IPS-20b (cell line): Measurements from ENCODE around the gene KCNJ12.
"Not testable (repeated sequence)": the region's sequence is repeated elsewhere in the genome, so short reads cannot be mapped to it uniquely, and the experiment has no call there.

Experiments used
- H3K27ac ChIP-seq: one replicate; pipeline ENCODE4 v1.5.1; 2013; ENCODE audit warnings: low read length
- H3K27me3 ChIP-seq: 2 replicates; pipeline ENCODE4 v1.6.1; 2013; ENCODE audit warnings: mild to moderate bottlenecking, low read length, inconsistent platforms; ENCODE audit not compliant: insufficient read depth
- H3K36me3 ChIP-seq: 2 replicates; pipeline ENCODE4 v1.6.1; 2013; ENCODE audit warnings: low read depth, mild to moderate bottlenecking, inconsistent platforms, low read length, moderate library complexity; ENCODE audit not compliant: insufficient read depth
- H3K4me1 ChIP-seq: 2 replicates; pipeline ENCODE4 v1.6.1; 2013; ENCODE audit warnings: mild to moderate bottlenecking, control low read depth, inconsistent platforms, low read length, moderate library complexity; ENCODE audit not compliant: insufficient read depth
- H3K4me3 ChIP-seq: 2 replicates; pipeline ENCODE4 v1.5.1; 2013; ENCODE audit warnings: mild to moderate bottlenecking, low read length, inconsistent platforms
- H3K9ac ChIP-seq: 2 replicates; pipeline ENCODE4 v1.6.1; 2013; ENCODE audit warnings: low read depth, mild to moderate bottlenecking, inconsistent platforms, low read length, moderate library complexity
- H3K9me3 ChIP-seq: 2 replicates; pipeline ENCODE4 v1.6.1; 2013; ENCODE audit warnings: mild to moderate bottlenecking, low read depth, low read length, inconsistent platforms; ENCODE audit not compliant: insufficient read depth

Gene KCNJ12

DNA sequence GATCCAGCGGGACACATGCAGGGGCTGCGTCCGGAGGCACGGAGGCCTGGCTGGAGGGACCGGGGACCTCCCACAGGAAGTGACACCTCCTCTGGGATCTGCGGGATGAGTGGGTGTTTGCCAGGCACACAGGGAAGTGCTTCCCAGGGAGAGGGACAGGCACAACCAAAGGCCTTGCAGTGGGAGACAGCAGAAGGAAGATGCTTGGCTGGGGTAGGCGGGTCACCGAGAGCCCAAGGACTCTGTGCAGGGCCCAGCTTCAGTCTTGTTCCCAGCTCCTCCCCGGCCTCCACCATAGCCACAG lies 47.0 kb downstream of the KCNJ12 start:
- H3K27me3 ChIP-seq, H3K27ac ChIP-seq, H3K9ac ChIP-seq, H3K36me3 ChIP-seq, H3K4me1 ChIP-seq, H3K4me3 ChIP-seq, H3K9me3 ChIP-seq: not testable (repeated sequence)

DNA sequence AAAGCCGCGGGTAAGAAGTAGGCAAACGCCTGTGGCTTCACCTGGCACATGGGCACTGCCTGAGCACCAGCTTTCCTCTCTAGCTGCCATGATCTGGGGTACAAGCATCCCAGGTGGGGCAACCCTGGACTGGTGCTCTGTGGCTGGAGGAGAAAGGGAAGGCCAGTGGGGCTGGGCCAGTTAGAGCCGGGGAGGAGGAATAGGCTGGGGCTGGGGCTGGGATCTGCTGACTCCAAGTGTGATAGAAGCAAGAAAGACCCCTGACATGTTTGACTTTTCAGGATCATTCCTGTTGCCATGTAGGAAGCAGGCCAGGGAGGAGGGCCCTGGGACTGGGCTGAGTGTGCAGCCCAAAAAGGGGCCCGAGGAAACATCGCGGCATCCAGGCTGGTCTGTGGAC lies 48.5 kb downstream of the KCNJ12 start:
- not testable (repeated sequence) for H3K9ac ChIP-seq, H3K9me3 ChIP-seq, H3K36me3 ChIP-seq, H3K27me3 ChIP-seq, H3K27ac ChIP-seq, H3K4me1 ChIP-seq, H3K4me3 ChIP-seq

DNA sequence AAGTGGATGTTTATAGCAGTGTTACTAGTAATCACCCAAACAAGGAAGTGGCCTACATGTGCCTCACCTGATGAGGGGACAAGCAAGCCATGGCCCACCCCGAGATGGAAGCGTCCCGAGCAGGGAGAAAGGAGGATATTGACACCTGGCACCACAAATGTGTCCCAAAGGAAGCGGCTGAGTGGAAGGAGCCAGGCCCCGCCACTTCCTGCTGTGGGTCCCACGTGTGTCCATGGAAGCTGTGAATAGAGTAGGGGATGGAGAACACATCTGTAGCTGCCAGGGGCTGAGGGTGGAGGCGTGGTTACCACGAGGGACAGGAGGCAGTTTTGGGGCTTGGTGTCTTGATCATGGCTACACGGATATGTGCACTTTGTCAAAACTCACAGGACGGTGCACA lies 49.2 kb downstream of the KCNJ12 start:
- no peaks in the 10 kb centered on the region for H3K36me3 ChIP-seq
- H3K4me3 ChIP-seq, result no peak overlapping the region
- no peaks in the 10 kb centered on the region for H3K27me3 ChIP-seq
- H3K9me3 ChIP-seq, result no peaks in the 10 kb centered on the region
- no peak overlapping the region for H3K9ac ChIP-seq
- H3K4me1 ChIP-seq, result no peaks in the 10 kb centered on the region
- H3K27ac ChIP-seq, result no peak overlapping the region

DNA sequence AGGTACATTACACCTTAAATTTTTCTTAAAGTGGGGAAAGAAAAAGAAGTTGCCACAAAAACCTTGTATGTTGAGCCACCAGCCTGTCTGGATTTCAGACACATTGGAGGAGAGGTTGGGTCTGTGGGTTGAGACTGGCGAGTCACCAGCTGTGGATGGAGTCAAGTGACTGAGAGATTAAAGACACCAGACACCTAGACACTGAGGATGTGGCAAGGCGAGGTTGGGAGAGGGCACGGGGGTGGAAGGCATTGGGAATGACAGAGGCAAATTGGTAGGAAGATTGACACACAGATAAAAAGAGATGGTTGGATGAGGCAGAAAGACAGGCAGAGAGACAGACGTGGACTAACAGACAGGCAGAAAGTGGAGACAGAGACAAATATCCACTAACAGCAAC lies 49.6 kb downstream of the KCNJ12 start:
- H3K4me3 ChIP-seq, result no peak overlapping the region
- H3K27me3 ChIP-seq, result no peaks in the 10 kb centered on the region
- no peaks in the 10 kb centered on the region for H3K36me3 ChIP-seq
- no peaks in the 10 kb centered on the region for H3K4me1 ChIP-seq
- H3K27ac ChIP-seq, result no peak overlapping the region
- H3K9ac ChIP-seq, result no peak overlapping the region
- H3K9me3 ChIP-seq, result no peaks in the 10 kb centered on the region

DNA sequence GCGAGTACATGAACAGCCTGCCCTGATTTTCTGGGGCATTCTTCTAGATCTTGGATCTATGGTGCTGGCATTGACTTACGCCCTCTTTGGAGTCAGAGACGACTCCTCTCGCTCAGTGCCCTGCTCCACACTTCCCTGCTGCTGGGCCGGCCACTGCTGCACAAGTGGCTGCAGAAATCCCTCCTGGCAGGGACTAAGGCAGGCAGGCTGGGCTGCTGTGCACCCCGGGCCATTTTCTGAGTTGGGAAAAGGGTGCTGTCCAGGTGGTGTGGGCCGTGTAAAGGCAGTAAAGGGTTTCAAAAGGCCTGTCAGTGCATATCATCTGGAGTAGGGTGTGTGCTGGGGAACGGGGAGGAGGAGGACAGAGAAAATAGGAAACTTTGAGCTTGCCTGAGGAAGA lies 50.1 kb downstream of the KCNJ12 start:
- H3K4me3 ChIP-seq, H3K4me1 ChIP-seq, H3K9ac ChIP-seq, H3K36me3 ChIP-seq, H3K9me3 ChIP-seq, H3K27me3 ChIP-seq, H3K27ac ChIP-seq: not testable (repeated sequence)

DNA sequence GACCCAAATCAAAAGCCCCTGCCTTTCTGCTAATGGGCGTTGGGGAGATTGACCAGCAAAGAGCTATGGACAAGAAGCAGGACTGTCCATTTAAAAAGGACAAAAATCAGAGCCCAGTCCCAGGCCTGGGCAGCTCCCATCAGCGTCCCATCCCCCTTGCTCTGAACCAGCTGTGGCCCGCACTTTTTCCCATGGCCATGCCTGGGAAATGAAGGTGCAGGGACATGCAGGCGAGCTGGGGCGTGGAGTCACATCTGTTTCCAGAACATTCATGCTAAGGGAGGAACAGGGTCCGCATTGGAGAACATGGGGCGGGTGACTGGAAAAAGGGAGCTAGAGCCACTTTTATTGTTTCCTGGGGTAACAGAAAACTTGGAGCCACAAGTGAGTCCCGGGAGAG lies 50.7 kb downstream of the KCNJ12 start:
- not testable (repeated sequence) for H3K36me3 ChIP-seq, H3K9ac ChIP-seq

DNA sequence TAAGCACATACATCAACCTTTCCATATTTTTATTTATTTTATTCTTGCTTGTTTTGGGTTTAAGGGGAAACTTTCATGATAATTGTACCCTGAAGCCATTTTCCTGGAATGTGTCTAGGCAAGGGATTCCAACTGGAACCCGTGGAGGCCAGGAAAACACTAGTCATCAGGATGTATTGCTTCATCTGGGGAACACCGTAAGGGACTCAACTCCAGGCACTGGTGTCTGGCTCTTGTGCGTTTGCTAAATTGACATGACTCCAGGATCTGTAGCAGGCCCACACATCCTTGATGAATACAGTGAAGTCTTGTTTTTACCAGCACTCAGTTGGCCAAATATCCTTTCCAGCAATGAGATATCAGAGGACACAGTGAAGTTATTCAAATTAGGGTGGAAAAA lies 51.6 kb downstream of the KCNJ12 start:
- not testable (repeated sequence) for H3K27me3 ChIP-seq, H3K4me3 ChIP-seq, H3K9ac ChIP-seq, H3K4me1 ChIP-seq, H3K27ac ChIP-seq, H3K9me3 ChIP-seq, H3K36me3 ChIP-seq

More for the DNA sequence above, 50.7 kb downstream of the KCNJ12 start:
- H3K27me3 ChIP-seq, H3K4me1 ChIP-seq, H3K4me3 ChIP-seq, H3K27ac ChIP-seq, H3K9me3 ChIP-seq: not testable (repeated sequence)

DNA sequence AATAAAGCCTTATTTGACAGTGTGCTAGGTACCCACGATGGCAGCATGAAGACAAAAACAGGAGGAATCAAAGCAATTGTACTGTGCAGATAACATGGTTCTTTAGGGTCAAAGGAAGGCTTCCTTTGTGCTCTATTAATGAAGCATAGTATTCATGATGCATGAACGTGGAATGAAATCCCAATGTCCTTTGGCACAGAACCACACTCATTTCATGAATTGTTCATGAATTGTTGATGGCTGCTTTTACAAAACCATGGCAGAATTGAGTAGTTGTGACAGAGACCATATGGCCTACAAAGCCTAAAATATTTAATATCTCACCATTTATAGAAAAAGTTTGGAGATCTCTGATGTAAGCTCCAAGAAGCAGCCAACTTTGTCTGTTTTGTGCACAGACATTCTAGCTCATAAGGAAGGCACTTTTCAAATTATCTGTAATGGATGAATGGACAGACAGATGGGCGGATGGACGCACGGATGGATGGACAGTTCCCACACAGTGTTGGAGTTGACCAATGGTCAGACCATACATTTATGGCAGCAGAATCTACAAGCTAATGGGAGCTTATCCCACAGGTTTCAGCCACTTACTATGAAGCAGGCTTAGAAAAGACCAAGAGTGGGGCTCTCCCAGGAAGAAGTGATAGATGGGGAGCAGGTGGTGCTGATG lies 52.7 kb downstream of the KCNJ12 start:
- not testable (repeated sequence) for H3K9ac ChIP-seq, H3K36me3 ChIP-seq, H3K4me1 ChIP-seq, H3K27ac ChIP-seq, H3K9me3 ChIP-seq, H3K4me3 ChIP-seq, H3K27me3 ChIP-seq

DNA sequence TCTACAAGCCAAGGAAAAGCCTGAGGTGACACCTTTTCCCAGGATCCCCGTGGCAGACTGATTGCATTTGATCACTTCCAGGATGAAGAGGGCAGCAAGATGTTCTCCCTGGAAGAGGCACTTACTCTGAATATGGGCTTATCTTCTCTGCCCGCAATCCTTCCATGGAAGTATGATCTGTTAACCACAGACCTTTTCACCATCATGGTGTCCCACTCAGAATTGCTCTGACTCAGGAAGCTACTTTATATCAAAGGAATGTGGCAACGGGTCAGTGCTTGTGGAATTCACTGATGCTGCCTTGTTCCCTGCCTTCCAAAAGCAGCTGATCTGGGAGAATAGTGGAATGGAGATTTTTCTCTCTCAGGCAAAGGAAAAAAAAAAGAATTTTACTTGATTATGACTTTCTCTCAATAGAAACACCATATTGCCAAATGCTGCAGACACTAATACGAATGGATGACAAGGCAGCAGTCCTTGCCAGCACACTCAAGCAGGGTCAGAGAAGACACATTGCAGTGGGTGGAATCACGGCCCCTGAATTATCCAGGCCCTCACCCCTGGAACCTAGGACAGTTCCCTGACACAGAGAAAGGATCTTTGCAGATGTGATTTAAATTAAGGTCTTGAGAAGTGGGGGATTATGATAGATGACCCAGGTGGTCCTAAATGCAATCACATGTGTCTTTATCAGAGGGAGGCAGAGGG lies 53.9 kb downstream of the KCNJ12 start:
- H3K27ac ChIP-seq, H3K4me3 ChIP-seq, H3K4me1 ChIP-seq: not testable (repeated sequence)

DNA sequence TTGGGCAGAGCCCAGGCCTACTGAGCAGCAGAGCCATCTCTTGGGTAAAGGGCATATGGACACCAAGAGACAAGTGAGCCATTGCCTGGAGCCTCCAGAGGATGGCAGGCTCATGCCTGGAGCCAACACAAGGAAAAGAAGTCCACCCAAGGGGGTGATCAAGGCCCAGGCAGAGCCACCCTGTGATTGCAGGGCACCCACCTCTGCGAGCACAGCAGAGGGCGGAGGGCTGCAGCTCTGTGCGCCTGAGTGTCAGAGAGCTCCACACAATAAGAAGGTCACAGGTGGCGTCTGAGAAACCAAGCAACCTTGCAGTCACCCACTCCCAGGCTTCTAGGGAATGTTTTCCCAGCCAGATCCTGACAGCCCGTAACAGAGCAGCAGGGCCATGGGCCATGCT lies 57.8 kb downstream of the KCNJ12 start:
- H3K27me3 ChIP-seq, H3K4me1 ChIP-seq, H3K9ac ChIP-seq, H3K27ac ChIP-seq, H3K4me3 ChIP-seq, H3K36me3 ChIP-seq, H3K9me3 ChIP-seq: not testable (repeated sequence)

More for the DNA sequence above, 53.9 kb downstream of the KCNJ12 start:
- H3K27me3 ChIP-seq, H3K9me3 ChIP-seq, H3K36me3 ChIP-seq, H3K9ac ChIP-seq: not testable (repeated sequence)

DNA sequence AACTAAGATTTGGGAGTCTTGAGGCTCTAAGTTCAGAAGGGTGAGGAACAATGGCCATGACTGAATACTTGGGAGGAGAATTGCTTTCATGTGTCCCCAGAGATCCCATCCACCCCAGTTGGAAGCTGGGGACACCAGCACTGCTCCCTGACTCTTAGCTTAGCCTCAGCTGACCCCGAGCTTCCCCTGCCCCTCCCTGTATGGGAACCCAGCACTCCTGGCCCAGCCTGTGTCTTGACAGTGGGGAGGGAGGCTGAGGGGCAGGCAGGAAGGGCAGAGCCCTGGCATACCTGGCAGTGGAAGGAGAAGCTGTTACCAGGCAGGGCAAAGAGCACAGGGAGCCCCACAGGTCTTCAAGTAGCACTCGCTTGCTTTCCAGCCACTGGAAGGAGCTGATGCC lies 58.8 kb downstream of the KCNJ12 start:
- not testable (repeated sequence) for H3K27me3 ChIP-seq, H3K4me3 ChIP-seq, H3K27ac ChIP-seq, H3K9me3 ChIP-seq, H3K36me3 ChIP-seq, H3K4me1 ChIP-seq, H3K9ac ChIP-seq

DNA sequence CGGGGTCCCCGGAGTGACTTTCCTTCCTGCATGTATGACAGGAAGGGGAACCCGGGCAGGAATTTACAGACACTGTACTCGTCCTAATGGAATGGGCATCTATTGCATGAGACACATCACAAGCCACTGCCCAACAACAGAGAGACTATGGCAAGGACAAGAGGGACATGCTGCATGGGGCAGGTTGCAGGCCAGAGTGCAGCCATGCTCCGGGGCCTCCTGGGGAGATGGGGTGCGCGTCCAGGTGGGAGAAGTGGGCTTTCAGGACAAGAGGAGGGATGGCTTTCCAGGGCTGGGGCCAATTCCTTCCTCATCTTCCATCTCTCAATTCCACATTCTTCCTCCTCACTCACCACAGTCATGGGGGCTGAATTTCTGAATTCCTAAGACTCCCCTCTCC lies 60.3 kb downstream of the KCNJ12 start:
- not testable (repeated sequence) for H3K9me3 ChIP-seq, H3K36me3 ChIP-seq, H3K9ac ChIP-seq, H3K27ac ChIP-seq, H3K4me1 ChIP-seq, H3K27me3 ChIP-seq, H3K4me3 ChIP-seq
